Sigmoid colon (tissue), 7 donors: Measurements from ENCODE around the gene FSTL1. TPM values are rescaled to one million over a fixed set of nuclear protein-coding genes. Genes with fewer than 3 reads are reported as not detected.
A peak's percentile ranks its signal among the peaks of the same experiment; 100 is the strongest.

Experiments
- DNase-seq: peaks from one replicate; pipeline ENCODE4 v3.0.0-alpha.2; 2019
- H3K27ac ChIP-seq, 4 donors: fragments of 200-600 bp; sonication (generic); one replicate each; pipeline ENCODE4 v1.5.1; 2016 to 2019; ENCODE audit warnings: mild to moderate bottlenecking in 1 of 4
- H3K27me3 ChIP-seq, 3 donors: fragments of 200-600 bp; sonication (generic); one replicate each; pipeline ENCODE4 v1.5.1; 2019; ENCODE audit warnings: mild to moderate bottlenecking in 1 of 3
- H3K36me3 ChIP-seq, 4 donors: fragments of 200-600 bp; sonication (generic); one replicate each; pipeline ENCODE4 v1.5.1; 2016 to 2019
- H3K4me1 ChIP-seq, 4 donors: fragments of 200-600 bp; sonication (generic); one replicate each; pipeline ENCODE4 v1.5.1; 2017 to 2019
- H3K4me3 ChIP-seq, 4 donors: fragments of 200-600 bp; sonication (generic); one replicate each; pipeline ENCODE4 v1.5.1; 2017 to 2019; ENCODE audit warnings: mild to moderate bottlenecking in 2 of 4, moderate library complexity in 1 of 4
- H3K9me3 ChIP-seq, 4 donors: fragments of 200-600 bp in 3 of 4; sonication (generic) in 3 of 4; one replicate each; pipeline versions ENCODE4 v1.5.1 to v1.6.1; 2013 to 2019
- EP300 ChIP-seq, 4 donors: sonication (generic); formaldehyde crosslinking; IDR thresholded peaks; one replicate each; pipeline ENCODE4 v1.6.1; 2017; ENCODE audit warnings: antibody characterized with exemption in 4 of 4
- POLR2A ChIP-seq, 2 donors: fragments of 450-650 bp; IDR thresholded peaks; one replicate each; pipeline ENCODE4 v1.6.1; 2016; ENCODE audit warnings: antibody characterized with exemption in 2 of 2, mild to moderate bottlenecking in 2 of 2, moderate library complexity in 2 of 2
- POLR2AphosphoS5 ChIP-seq, 4 donors: sonication (generic); formaldehyde crosslinking; IDR thresholded peaks; one replicate each; pipeline ENCODE4 v1.6.1; 2017; ENCODE audit warnings: antibody characterized with exemption in 4 of 4
- WGBS, 2 donors: extraction: QIAGEN DNeasy Blood & Tissue Kit; methylation state at CpG; one replicate each; pipeline ENCODE4 v1.1.7; 2013; 5-methylcytosine and 5-hydroxymethylcytosine counted together
- intact Hi-C: fragments of 100-400 bp; cut with DNase I; formaldehyde crosslinking; loops from one replicate; pipeline ENCODE4 v1.15.1; 2023
- polyA plus RNA-seq, 3 donors: library from polyadenylated mRNA; stranded (reverse); fragments of 200-250 nt; gene quantifications; one replicate each; pipeline ENCODE4 v1.2.3, GENCODE V29; 2013
- total RNA-seq, 4 donors: library from RNA; depleted of rRNA; stranded (reverse); fragments of >200 nt; gene quantifications; one replicate each; pipeline ENCODE4 v1.1.0, GENCODE V29; 2016
- TF ChIP-seq, protein P1 (sequence below), 4 experiments: fragments of 450-650 bp in 3 of 4; fragments of 200-600 bp in 1 of 4; IDR thresholded peaks; one replicate each; pipeline ENCODE4 v1.5.1; 2016 to 2019; ENCODE audit warnings: antibody characterized with exemption in 4 of 4, mild to moderate bottlenecking in 3 of 4, moderate library complexity in 2 of 4
- donor health status: healthy with polysubstance abuse.
- donor health status: Bipolar disorder and iron deficiency.
- donor health status: healthy.

The FSTL1 gene
- total and polyA plus RNA-seq, 7 donors, result 8.1 to 653 (median 266) TPM

DNA sequence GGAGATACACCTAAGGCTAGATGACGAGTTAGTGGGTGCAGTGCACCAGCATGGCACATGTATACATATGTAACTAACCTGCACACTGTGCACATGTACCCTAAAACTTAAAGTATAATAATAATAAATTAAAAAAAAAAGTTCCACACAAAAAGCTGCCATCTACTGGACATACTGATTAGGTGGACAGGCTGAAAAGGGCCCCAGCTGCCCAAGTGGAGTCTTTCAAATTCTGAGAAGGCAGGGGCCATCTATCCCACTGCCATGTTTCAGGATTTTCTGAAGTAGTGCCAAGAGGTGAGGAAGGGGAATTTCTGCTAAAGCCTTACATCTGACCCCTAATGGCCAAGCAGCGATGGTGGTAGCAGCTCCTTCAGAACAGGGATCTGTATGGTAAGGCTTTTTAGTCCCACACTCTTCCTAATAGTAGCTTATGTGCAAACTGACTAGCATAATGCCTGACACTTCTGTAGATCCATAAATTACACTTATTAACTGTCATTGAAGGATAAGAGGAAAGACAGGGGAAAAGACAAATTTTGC lies 7.7 kb downstream of the FSTL1 start:
- no peak for DNase-seq
- TF ChIP-seq POLR2A (IDR thresholded peaks at IDR 0.05), result no peak
- TF ChIP-seq, protein P1, sequence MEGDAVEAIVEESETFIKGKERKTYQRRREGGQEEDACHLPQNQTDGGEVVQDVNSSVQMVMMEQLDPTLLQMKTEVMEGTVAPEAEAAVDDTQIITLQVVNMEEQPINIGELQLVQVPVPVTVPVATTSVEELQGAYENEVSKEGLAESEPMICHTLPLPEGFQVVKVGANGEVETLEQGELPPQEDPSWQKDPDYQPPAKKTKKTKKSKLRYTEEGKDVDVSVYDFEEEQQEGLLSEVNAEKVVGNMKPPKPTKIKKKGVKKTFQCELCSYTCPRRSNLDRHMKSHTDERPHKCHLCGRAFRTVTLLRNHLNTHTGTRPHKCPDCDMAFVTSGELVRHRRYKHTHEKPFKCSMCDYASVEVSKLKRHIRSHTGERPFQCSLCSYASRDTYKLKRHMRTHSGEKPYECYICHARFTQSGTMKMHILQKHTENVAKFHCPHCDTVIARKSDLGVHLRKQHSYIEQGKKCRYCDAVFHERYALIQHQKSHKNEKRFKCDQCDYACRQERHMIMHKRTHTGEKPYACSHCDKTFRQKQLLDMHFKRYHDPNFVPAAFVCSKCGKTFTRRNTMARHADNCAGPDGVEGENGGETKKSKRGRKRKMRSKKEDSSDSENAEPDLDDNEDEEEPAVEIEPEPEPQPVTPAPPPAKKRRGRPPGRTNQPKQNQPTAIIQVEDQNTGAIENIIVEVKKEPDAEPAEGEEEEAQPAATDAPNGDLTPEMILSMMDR (IDR thresholded peaks at IDR 0.05), result no peak
- TF ChIP-seq POLR2AphosphoS5 (IDR thresholded peaks at IDR 0.05), result no peak
- TF ChIP-seq EP300 (IDR thresholded peaks at IDR 0.05), result no peak
- Histone ChIP-seq H3K27me3 (no peaks in the 10 kb centered on the region), H3K4me3 (no peak overlapping the region), H3K9me3 (no peaks in the 10 kb centered on the region), H3K4me1 (peaks cover 0 to 99% (median 95%) of the 10 kb centered on the region in 4 donors), H3K36me3 (peaks cover 0 to 10% (median 0%) of the 10 kb centered on the region in 4 donors), H3K27ac (peak overlapping the region; percentile 20 to 98 (median 62))
- intact Hi-C loops, result no loop called here
- 71 to 89% methylated on average over 1 of the region's 2 CpGs for WGBS, 2 donors

- Histone ChIP-seq H3K9me3 (no peaks in the 10 kb centered on the region), H3K27me3 (no peaks in the 10 kb centered on the region), H3K27ac (peak overlapping the region; percentile 59 to 96 (median 76)), H3K4me1 (peaks cover 0 to 99% (median 96%) of the 10 kb centered on the region in 4 donors), H3K36me3 (peaks cover 0 to 10% (median 0%) of the 10 kb centered on the region in 4 donors), H3K4me3 (no peak overlapping the region)
- intact Hi-C loops, result no loop called here
- 67 to 85% methylated on average over 4 of the region's 4 CpGs for WGBS, 2 donors
- TF ChIP-seq POLR2AphosphoS5 (IDR thresholded peaks at IDR 0.05), result no peak
- TF ChIP-seq, protein P1 (IDR thresholded peaks at IDR 0.05), result no peak
- TF ChIP-seq EP300 (IDR thresholded peaks at IDR 0.05), result no peak
- DNase-seq, result no peak
These were observed 9.0 kb downstream of the FSTL1 start for GRCh38 chr3:120441776-120442175.

- H3K4me1 ChIP-seq, result peaks cover 0 to 97% (median 96%) of the 10 kb centered on the region in 4 donors
- TF ChIP-seq EP300 (IDR thresholded peaks at IDR 0.05) (no peak), POLR2AphosphoS5 (IDR thresholded peaks at IDR 0.05) (no peak), POLR2A (IDR thresholded peaks at IDR 0.05) (no peak)
- TF ChIP-seq, protein P1 (IDR thresholded peaks at IDR 0.05), result no peak
- WGBS, 2 donors, result 54 to 74% methylated on average over 3 of the region's 3 CpGs
These were observed 10.0 kb downstream of the FSTL1 start for GRCh38 chr3:120440762-120441161.

GRCh38 chr3:120440001-120440703 lies 10.6 kb downstream of the FSTL1 start:
- Histone ChIP-seq H3K27ac (peak overlapping the region; percentile 59 to 96 (median 76)), H3K9me3 (no peaks in the 10 kb centered on the region), H3K4me1 (peaks cover 0 to 97% (median 96%) of the 10 kb centered on the region in 4 donors), H3K4me3 (no peak overlapping the region), H3K36me3 (peaks cover 0 to 10% (median 0%) of the 10 kb centered on the region in 4 donors), H3K27me3 (no peaks in the 10 kb centered on the region)
- WGBS, 2 donors, result 83 to 90% methylated on average over 5 of the region's 5 CpGs
- TF ChIP-seq POLR2A (IDR thresholded peaks at IDR 0.05), result no peak
- intact Hi-C loops, result no loop called here
- no peak for DNase-seq

More at GRCh38 chr3:120440762-120441161, 10.0 kb downstream of the FSTL1 start:
- Histone ChIP-seq H3K9me3 (no peaks in the 10 kb centered on the region), H3K4me3 (no peak overlapping the region), H3K36me3 (peaks cover 0 to 10% (median 0%) of the 10 kb centered on the region in 4 donors), H3K27ac (peak overlapping the region; percentile 59 to 96 (median 76)), H3K27me3 (no peaks in the 10 kb centered on the region)
- intact Hi-C loops, result no loop called here
- no peak for DNase-seq

- WGBS, 2 donors, result 26 to 49% methylated on average over 10 of the region's 10 CpGs
- no peaks in the 10 kb centered on the region for H3K27me3 ChIP-seq
- H3K4me3 ChIP-seq, result peak overlapping the region in 1 of 4 donors; percentile 5
- peak; percentile 90 for DNase-seq
- H3K4me1 ChIP-seq, result peaks cover 0 to 98% (median 97%) of the 10 kb centered on the region in 4 donors
- H3K27ac ChIP-seq, result peak overlapping the region; percentile 59 to 96 (median 76)
- intact Hi-C loops, result no loop called here
- H3K36me3 ChIP-seq, result peaks cover 0 to 19% (median 0%) of the 10 kb centered on the region in 4 donors
- no peaks in the 10 kb centered on the region for H3K9me3 ChIP-seq
- TF ChIP-seq, protein P1 (IDR thresholded peaks at IDR 0.05), result no peak
- TF ChIP-seq POLR2AphosphoS5 (IDR thresholded peaks at IDR 0.05) (peak in 3 of 4 donors; percentile 32 to 57 (median 46)), POLR2A (IDR thresholded peaks at IDR 0.05) (no peak), EP300 (IDR thresholded peaks at IDR 0.05) (no peak)
These were observed 12.0 kb downstream of the FSTL1 start for GRCh38 chr3:120438665-120439370.
